IMR-90 (cell line): ENCODE data around the gene HEBP1. TPM values are rescaled to one million over a fixed set of nuclear protein-coding genes. Genes with fewer than 3 reads are reported as not detected.

Source experiments
- ATAC-seq: fragments of 200-7000 bp; cut with Tn5 transposase; 2 replicates; pipeline ENCODE4 v1.9.1; 2020; ENCODE audit warnings: low read depth, mild to moderate bottlenecking, moderate library complexity
- BruUV-seq: library from RNA; stranded (reverse); fragments of 400-500 nt; replicated peaks from 2 replicates; lab custom pipeline; 2021; lab: Mats Ljungman, UMichigan
- CTCF ChIA-PET: fragments of 300-600 bp; formaldehyde crosslinking; extraction: SDS; loops from one replicate; lab custom pipeline; 2021; ENCODE audit warnings: antibody characterized with exemption; lab: Yijun Ruan, JAX
- POLR2A ChIA-PET: fragments of 300-600 bp; sonication (Branson Sonifier 250); formaldehyde crosslinking; loops from one replicate; lab custom pipeline; 2022; ENCODE audit warnings: antibody characterized with exemption; ENCODE audit not compliant: unreplicated experiment; lab: Charles Lee
- DNase-seq: peaks from one replicate; pipeline ENCODE4 v3.0.0; 2013
- H2AFZ ChIP-seq: replicated peaks from 2 replicates; pipeline ENCODE3; 2013; ENCODE audit warnings: low read length, mild to moderate bottlenecking; ENCODE audit not compliant: poor library complexity
- H2AK5ac ChIP-seq: 2 replicates; pipeline ENCODE4 v1.6.1; 2013; ENCODE audit warnings: low read depth, low read length, inconsistent platforms
- H2AK9ac ChIP-seq: replicated peaks from 2 replicates; pipeline ENCODE3; 2013; ENCODE audit warnings: mild to moderate bottlenecking, low read depth, low read length, moderate library complexity; ENCODE audit not compliant: poor library complexity
- H2BK120ac ChIP-seq: 2 replicates; pipeline ENCODE4 v1.6.1; 2013; ENCODE audit warnings: low read depth, low read length, inconsistent platforms
- H2BK15ac ChIP-seq: 3 replicates; pipeline ENCODE4 v1.6.1; 2013; ENCODE audit warnings: low read depth, low read length, inconsistent platforms
- H2BK20ac ChIP-seq: 2 replicates; pipeline ENCODE4 v1.6.1; 2013; ENCODE audit warnings: low read depth, mild to moderate bottlenecking, inconsistent platforms, low read length, moderate library complexity
- H2BK5ac ChIP-seq: 2 replicates; pipeline ENCODE4 v1.6.1; 2013; ENCODE audit warnings: mild to moderate bottlenecking, low read depth, low read length, inconsistent platforms; ENCODE audit not compliant: poor library complexity, severe bottlenecking
- H3K14ac ChIP-seq: replicated peaks from 2 replicates; pipeline ENCODE4 v1.6.1; 2013; ENCODE audit warnings: low read depth, low read length, inconsistent platforms
- H3K18ac ChIP-seq: 2 replicates; pipeline ENCODE4 v1.6.1; 2013; ENCODE audit warnings: low read depth, low read length, control low read depth
- H3K23ac ChIP-seq: 2 replicates; pipeline ENCODE4 v1.6.1; 2013; ENCODE audit warnings: low read depth, low read length, inconsistent platforms
- H3K27ac ChIP-seq: 2 replicates; pipeline ENCODE4 v1.5.1; 2013; ENCODE audit warnings: mild to moderate bottlenecking, control low read depth, low read length; ENCODE audit not compliant: insufficient read depth
- H3K27me3 ChIP-seq: 2 replicates; pipeline ENCODE4 v1.6.1; 2013; ENCODE audit warnings: low read length; ENCODE audit not compliant: control insufficient read depth, insufficient read depth
- H3K36me3 ChIP-seq: 2 replicates; pipeline ENCODE4 v1.6.1; 2013; ENCODE audit warnings: low read length, mixed read lengths; ENCODE audit not compliant: control insufficient read depth, insufficient read depth
- H3K4ac ChIP-seq: 2 replicates; pipeline ENCODE4 v1.6.1; 2013; ENCODE audit warnings: low read depth, low read length, inconsistent platforms
- H3K4me1 ChIP-seq: 2 replicates; pipeline ENCODE4 v1.6.1; 2013; ENCODE audit warnings: low read length, mixed read lengths; ENCODE audit not compliant: control insufficient read depth, insufficient read depth
- H3K4me2 ChIP-seq: 2 replicates; pipeline ENCODE4 v1.6.1; 2013; ENCODE audit warnings: low read depth, mild to moderate bottlenecking, control low read depth, low read length, moderate library complexity
- H3K4me3 ChIP-seq: 2 replicates; pipeline ENCODE4 v1.5.1; 2013; ENCODE audit warnings: low read depth, mild to moderate bottlenecking, control low read depth, low read length, moderate library complexity; ENCODE audit not compliant: insufficient read depth
- H3K56ac ChIP-seq: 2 replicates; pipeline ENCODE4 v1.6.1; 2013; ENCODE audit warnings: low read length, inconsistent platforms; ENCODE audit not compliant: insufficient read depth; ENCODE audit errors: extremely low read depth
- H3K79me1 ChIP-seq, 2 experiments: 2 replicates each; pipeline ENCODE4 v1.6.1; 2013; ENCODE audit warnings: low read length in 2 of 2, inconsistent platforms in 1 of 2, low read depth in 1 of 2
- H3K9ac ChIP-seq: 2 replicates; pipeline ENCODE4 v1.6.1; 2013; ENCODE audit warnings: low read depth, low read length, control low read depth
- H3K9me1 ChIP-seq: 2 replicates; pipeline ENCODE4 v1.6.1; 2013; ENCODE audit warnings: low read length, inconsistent platforms; ENCODE audit not compliant: insufficient read depth
- H3K9me3 ChIP-seq: 2 replicates; pipeline ENCODE4 v1.6.1; 2013; ENCODE audit warnings: low read length; ENCODE audit not compliant: control insufficient read depth, insufficient read depth
- H4K20me1 ChIP-seq: 2 replicates; pipeline ENCODE4 v1.6.1; 2013; ENCODE audit warnings: low read length, inconsistent platforms; ENCODE audit not compliant: insufficient read depth
- H4K5ac ChIP-seq: 2 replicates; pipeline ENCODE4 v1.6.1; 2013; ENCODE audit warnings: mild to moderate bottlenecking, low read depth, low read length, control low read depth
- H4K8ac ChIP-seq, 2 experiments: 2 replicates each; pipeline ENCODE4 v1.6.1; 2013; ENCODE audit warnings: low read depth in 2 of 2, low read length in 2 of 2, control low read depth in 1 of 2, inconsistent platforms in 1 of 2
- H4K91ac ChIP-seq: 2 replicates; pipeline ENCODE4 v1.6.1; 2013; ENCODE audit warnings: low read depth, low read length, inconsistent platforms; ENCODE audit not compliant: insufficient read depth
- BHLHE40 ChIP-seq: fragments of 150-350 bp; IDR thresholded peaks from 2 replicates; pipeline ENCODE4 v1.6.1; 2016; ENCODE audit warnings: mild to moderate bottlenecking, low read depth, low read length
- CHD1 ChIP-seq: IDR thresholded peaks from 2 replicates; pipeline ENCODE4 v1.6.1; 2012; ENCODE audit warnings: low read depth, low read length, improper control_type of control experiment
- MAFK ChIP-seq: IDR thresholded peaks from 2 replicates; pipeline ENCODE4 v1.6.1; 2012; ENCODE audit warnings: low read depth, low read length, improper control_type of control experiment
- MXI1 ChIP-seq: IDR thresholded peaks from 2 replicates; pipeline ENCODE4 v1.6.1; 2012; ENCODE audit warnings: low read depth, mild to moderate bottlenecking, low read length, moderate library complexity, borderline replicate concordance
- POLR2A ChIP-seq: IDR thresholded peaks from 2 replicates; pipeline ENCODE4 v1.6.1; 2012; ENCODE audit warnings: mild to moderate bottlenecking, low read depth, low read length
- RCOR1 ChIP-seq: IDR thresholded peaks from 2 replicates; pipeline ENCODE4 v1.6.1; 2012; ENCODE audit warnings: mild to moderate bottlenecking, low read length, improper control_type of control experiment; ENCODE audit not compliant: insufficient replicate concordance
- RFX5 ChIP-seq: IDR thresholded peaks from 2 replicates; pipeline ENCODE4 v1.8.0; 2012; ENCODE audit warnings: low read depth, mild to moderate bottlenecking, low read length, moderate library complexity
- SMC3 ChIP-seq: fragments of 150-350 bp; IDR thresholded peaks from 2 replicates; pipeline ENCODE4 v1.6.1; 2016; ENCODE audit warnings: low read depth, mild to moderate bottlenecking, antibody characterized with exemption, low read length, moderate library complexity
- WGBS, 2 experiments: methylation state at CpG; one replicate each; pipeline versions ENCODE4 v1.1.5 to v1.1.7; 2013; ENCODE audit warnings: missing lambda C conversion rate in 2 of 2; ENCODE audit not compliant: insufficient read length in 1 of 2; ENCODE audit errors: extremely low coverage in 2 of 2; 5-methylcytosine and 5-hydroxymethylcytosine counted together
- dilution Hi-C: fragments of 300-500 bp; cut with HindIII; formaldehyde crosslinking; loops from one replicate; pipeline ENCODE4 v1.14.3; 2018; ENCODE audit warnings: low sequenced_read_pairs; ENCODE audit not compliant: unreplicated experiment
- in situ Hi-C: fragments of 300-500 bp; cut with MboI; formaldehyde crosslinking; loops from 3 replicates; pipeline ENCODE4 v1.14.3; 2019; ENCODE audit warnings: low sequenced_read_pairs, inconsistent platforms, mixed read lengths
- intact Hi-C: fragments of 100-400 bp; cut with micrococcal nuclease; formaldehyde crosslinking; loops from 2 replicates; pipeline ENCODE4 v1.10.0; 2022
- polyA plus RNA-seq, 3 experiments: library from polyadenylated mRNA; depleted of rRNA; stranded (reverse); fragments of >200 nt; gene quantifications; 2 replicates each; pipeline ENCODE4 v1.2.3, GENCODE V29; 2012; ENCODE audit warnings: low replicate concordance in 1 of 3
- total RNA-seq: library from RNA; depleted of rRNA; stranded (reverse); fragments of >200 nt; gene quantifications from 2 replicates; pipeline ENCODE4 v1.2.3, GENCODE V29; 2012
- TF ChIP-seq, protein P1 (sequence below): fragments of 150-350 bp; IDR thresholded peaks from 2 replicates; pipeline ENCODE4 v1.6.1; 2017; ENCODE audit warnings: mild to moderate bottlenecking, antibody characterized with exemption, low read length, low read depth

HEBP1 gene
- total and polyA plus RNA-seq, 2 of the 4 experiments (the other 2 are of a cell fraction), result 18.8 to 49.2 TPM

DNA sequence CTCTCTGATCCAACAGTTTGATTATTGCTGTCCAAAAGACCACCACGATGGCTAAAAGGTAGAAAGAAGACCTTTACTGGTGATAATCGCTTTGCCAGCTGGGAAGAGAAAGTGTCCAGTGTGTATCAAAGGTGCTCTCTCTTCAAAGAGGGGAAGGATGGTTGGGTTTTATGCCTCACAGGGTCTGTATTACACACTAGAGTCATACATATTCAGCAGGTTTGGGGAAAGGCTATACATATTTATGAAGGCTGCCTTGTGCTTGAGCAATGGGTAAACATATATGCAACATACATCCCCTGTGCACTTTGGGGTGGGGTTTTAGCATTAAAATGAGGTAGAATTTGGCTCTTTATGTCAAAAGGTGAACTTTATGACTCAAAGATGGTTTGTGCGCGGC is 66.3 kb downstream of the HEBP1 start:
- no peak overlapping the region for H4K5ac ChIP-seq

More for the DNA sequence above, 66.3 kb downstream of the HEBP1 start:
- no peak overlapping the region for H3K27ac ChIP-seq
- peaks cover 2% of the 10 kb centered on the region; the same call in 1 of the 2 replicates for H3K4me1 ChIP-seq
- H3K36me3 ChIP-seq, result peaks cover 3% of the 10 kb centered on the region
- H2BK20ac ChIP-seq, result no peak overlapping the region
- ATAC-seq, result no peak
- no peak overlapping the region for H2BK120ac ChIP-seq
- H3K9me1 ChIP-seq, result no peaks in the 10 kb centered on the region
- no TSS peak for BruUV-seq
- no peak overlapping the region for H3K56ac ChIP-seq
- no peak overlapping the region for H3K23ac ChIP-seq
- TF ChIP-seq, protein P1, sequence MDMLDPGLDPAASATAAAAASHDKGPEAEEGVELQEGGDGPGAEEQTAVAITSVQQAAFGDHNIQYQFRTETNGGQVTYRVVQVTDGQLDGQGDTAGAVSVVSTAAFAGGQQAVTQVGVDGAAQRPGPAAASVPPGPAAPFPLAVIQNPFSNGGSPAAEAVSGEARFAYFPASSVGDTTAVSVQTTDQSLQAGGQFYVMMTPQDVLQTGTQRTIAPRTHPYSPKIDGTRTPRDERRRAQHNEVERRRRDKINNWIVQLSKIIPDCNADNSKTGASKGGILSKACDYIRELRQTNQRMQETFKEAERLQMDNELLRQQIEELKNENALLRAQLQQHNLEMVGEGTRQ, result no peak
- TF ChIP-seq MAFK (no peak), RFX5 (no peak), SMC3 (no peak), MXI1 (no peak), CHD1 (no peak), RCOR1 (no peak), BHLHE40 (no peak), POLR2A (no peak)
- dilution Hi-C loops, result no loop called here
- intact Hi-C loops, result no loop called here
- ChIA-PET CTCF (no interaction called here), POLR2A (no interaction called here)
- no peak overlapping the region for H2AK5ac ChIP-seq
- in situ Hi-C loops, result no loop called here
- no peak overlapping the region for H3K14ac ChIP-seq
- H3K4me2 ChIP-seq, result no peak overlapping the region
- H2BK5ac ChIP-seq, result no peak overlapping the region
- 100% methylated on average over 2 of the region's 4 CpGs; no CpG with 5 or more reads in 1 of the 2 experiments for WGBS, 2 experiments
- peak overlapping the region; percentile 10; the same call in 1 of the 2 replicates for H3K18ac ChIP-seq
- H3K79me1 ChIP-seq, result no peaks in the 10 kb centered on the region; a peak in 2 of 4 replicates
- no peaks in the 10 kb centered on the region for H3K27me3 ChIP-seq
- no peak overlapping the region for H4K8ac ChIP-seq
- no peak overlapping the region for H2AK9ac ChIP-seq
- H2BK15ac ChIP-seq, result no peak overlapping the region
- H2AFZ ChIP-seq, result no peak overlapping the region
- H4K91ac ChIP-seq, result no peak overlapping the region
- H4K20me1 ChIP-seq, result no peaks in the 10 kb centered on the region
- H3K9me3 ChIP-seq, result no peaks in the 10 kb centered on the region
- no peak for DNase-seq
- no peak overlapping the region for H3K4ac ChIP-seq
- H3K4me3 ChIP-seq, result no peak overlapping the region
- H3K9ac ChIP-seq, result no peak overlapping the region
